HEK293 (cell line): ENCODE results near the gene CINP.

Experiments
- EGR2 ChIP-seq: fragments of 450-650 bp; formaldehyde crosslinking; IDR thresholded peaks from 2 replicates; pipeline ENCODE4 v1.5.1; 2016; ENCODE audit warnings: low read depth, missing biosample characterization, missing genetic modification characterization
- GLI4 ChIP-seq: fragments of 450-650 bp; formaldehyde crosslinking; IDR thresholded peaks from 2 replicates; pipeline ENCODE4 v1.5.1; 2016; ENCODE audit warnings: missing biosample characterization, missing genetic modification characterization
- GLIS1 ChIP-seq: fragments of 450-650 bp; formaldehyde crosslinking; IDR thresholded peaks from 2 replicates; pipeline ENCODE4 v1.5.1; 2016; ENCODE audit warnings: missing biosample characterization, missing genetic modification characterization
- HOXD13 ChIP-seq: sonication (generic); formaldehyde crosslinking; IDR thresholded peaks from 2 replicates; pipeline ENCODE4 v1.8.0; 2022; ENCODE audit warnings: missing genetic modification reagents, borderline replicate concordance
- KLF7 ChIP-seq: fragments of 450-650 bp; formaldehyde crosslinking; IDR thresholded peaks from 2 replicates; pipeline ENCODE4 v1.5.1; 2016; ENCODE audit warnings: missing biosample characterization, missing genetic modification characterization, borderline replicate concordance
- MEIS1 ChIP-seq: sonication (generic); formaldehyde crosslinking; IDR thresholded peaks from 2 replicates; pipeline ENCODE4 v1.8.1; 2022; ENCODE audit warnings: missing genetic modification reagents, mild to moderate bottlenecking, borderline replicate concordance
- RBAK ChIP-seq: fragments of 450-650 bp; formaldehyde crosslinking; IDR thresholded peaks from 2 replicates; pipeline ENCODE4 v1.5.1; 2016; ENCODE audit warnings: missing biosample characterization, missing genetic modification characterization
- REPIN1 ChIP-seq: fragments of 450-650 bp; formaldehyde crosslinking; IDR thresholded peaks from 2 replicates; pipeline ENCODE4 v1.5.1; 2017; ENCODE audit warnings: missing biosample characterization, missing genetic modification characterization, low read depth
- WT1 ChIP-seq: fragments of 450-650 bp; formaldehyde crosslinking; IDR thresholded peaks from 2 replicates; pipeline ENCODE4 v1.5.1; 2016; ENCODE audit warnings: missing biosample characterization, missing genetic modification characterization
- ZBTB21 ChIP-seq: fragments of 450-650 bp; formaldehyde crosslinking; IDR thresholded peaks from 2 replicates; pipeline ENCODE4 v1.5.1; 2017; ENCODE audit warnings: missing biosample characterization, missing genetic modification characterization
- ZBTB7A ChIP-seq: fragments of 450-650 bp; formaldehyde crosslinking; IDR thresholded peaks from 2 replicates; pipeline ENCODE4 v1.5.1; 2016; ENCODE audit warnings: low read depth, missing biosample characterization, missing genetic modification characterization
- ZNF155 ChIP-seq: fragments of 450-650 bp; formaldehyde crosslinking; IDR thresholded peaks from 2 replicates; pipeline ENCODE4 v1.5.1; 2016; ENCODE audit warnings: missing biosample characterization, missing genetic modification characterization
- ZNF16 ChIP-seq: fragments of 450-650 bp; formaldehyde crosslinking; IDR thresholded peaks from 2 replicates; pipeline ENCODE4 v1.5.1; 2016; ENCODE audit warnings: low read depth, missing biosample characterization, missing genetic modification characterization
- ZNF175 ChIP-seq: fragments of 450-650 bp; formaldehyde crosslinking; IDR thresholded peaks from 2 replicates; pipeline ENCODE4 v1.5.1; 2016; ENCODE audit warnings: missing biosample characterization, missing genetic modification characterization
- ZNF354C ChIP-seq: fragments of 450-650 bp; formaldehyde crosslinking; IDR thresholded peaks from 2 replicates; pipeline ENCODE4 v1.5.1; 2016; ENCODE audit warnings: missing biosample characterization, missing genetic modification characterization, low read depth, borderline replicate concordance
- ZNF391 ChIP-seq: fragments of 450-650 bp; formaldehyde crosslinking; IDR thresholded peaks from 2 replicates; pipeline ENCODE4 v1.5.1; 2016; ENCODE audit warnings: low read depth, missing biosample characterization, missing genetic modification characterization, borderline replicate concordance
- ZNF404 ChIP-seq: fragments of 450-650 bp; formaldehyde crosslinking; IDR thresholded peaks from 2 replicates; pipeline ENCODE4 v1.5.1; 2017; ENCODE audit warnings: missing biosample characterization, missing genetic modification characterization
- ZNF423 ChIP-seq: fragments of 450-650 bp; formaldehyde crosslinking; IDR thresholded peaks from 2 replicates; pipeline ENCODE4 v1.5.1; 2016; ENCODE audit warnings: missing biosample characterization, missing genetic modification characterization
- ZNF501 ChIP-seq: fragments of 450-650 bp; formaldehyde crosslinking; IDR thresholded peaks from 2 replicates; pipeline ENCODE4 v1.5.1; 2016; ENCODE audit warnings: missing biosample characterization, missing genetic modification characterization
- ZNF530 ChIP-seq: fragments of 450-650 bp; formaldehyde crosslinking; IDR thresholded peaks from 2 replicates; pipeline ENCODE4 v1.5.1; 2016; ENCODE audit warnings: low read depth, missing biosample characterization, missing genetic modification characterization
- ZNF558 ChIP-seq: fragments of 450-650 bp; formaldehyde crosslinking; IDR thresholded peaks from 2 replicates; pipeline ENCODE4 v1.5.1; 2016; ENCODE audit warnings: missing biosample characterization, missing genetic modification characterization
- ZNF596 ChIP-seq: fragments of 450-650 bp; IDR thresholded peaks from 2 replicates; pipeline ENCODE4 v1.5.0; 2018; ENCODE audit warnings: missing biosample characterization, mild to moderate bottlenecking, missing genetic modification characterization, moderate library complexity
- ZNF621 ChIP-seq: fragments of 450-650 bp; formaldehyde crosslinking; IDR thresholded peaks from 2 replicates; pipeline ENCODE4 v1.5.1; 2017; ENCODE audit warnings: missing biosample characterization, missing genetic modification characterization
- ZNF777 ChIP-seq: fragments of 450-650 bp; formaldehyde crosslinking; IDR thresholded peaks from 2 replicates; pipeline ENCODE4 v1.5.1; 2017; ENCODE audit warnings: missing biosample characterization, missing genetic modification characterization, borderline replicate concordance
- ZSCAN23 ChIP-seq: fragments of 450-650 bp; formaldehyde crosslinking; IDR thresholded peaks from 2 replicates; pipeline ENCODE4 v1.5.1; 2016; ENCODE audit warnings: missing biosample characterization, missing genetic modification characterization
- TF ChIP-seq, protein P1 (sequence below): fragments of 450-650 bp; formaldehyde crosslinking; IDR thresholded peaks from 2 replicates; pipeline ENCODE4 v1.5.1; 2017; ENCODE audit warnings: missing biosample characterization, missing genetic modification characterization
- TF ChIP-seq, protein P2 (sequence below): fragments of 450-650 bp; formaldehyde crosslinking; IDR thresholded peaks from 2 replicates; pipeline ENCODE4 v1.5.1; 2016; ENCODE audit warnings: missing biosample characterization, missing genetic modification characterization
- TF ChIP-seq, protein P3 (sequence below): fragments of 450-650 bp; formaldehyde crosslinking; IDR thresholded peaks from 2 replicates; pipeline ENCODE4 v1.5.1; 2017; ENCODE audit warnings: missing biosample characterization, missing genetic modification characterization
- TF ChIP-seq, protein P4 (sequence below): fragments of 450-650 bp; formaldehyde crosslinking; IDR thresholded peaks from 2 replicates; pipeline ENCODE4 v1.5.1; 2016; ENCODE audit warnings: missing biosample characterization, missing genetic modification characterization
- TF ChIP-seq, protein P5 (sequence below): fragments of 450-650 bp; formaldehyde crosslinking; IDR thresholded peaks from 2 replicates; pipeline ENCODE4 v1.5.1; 2016; ENCODE audit warnings: missing biosample characterization, missing genetic modification characterization

CINP gene

DNA sequence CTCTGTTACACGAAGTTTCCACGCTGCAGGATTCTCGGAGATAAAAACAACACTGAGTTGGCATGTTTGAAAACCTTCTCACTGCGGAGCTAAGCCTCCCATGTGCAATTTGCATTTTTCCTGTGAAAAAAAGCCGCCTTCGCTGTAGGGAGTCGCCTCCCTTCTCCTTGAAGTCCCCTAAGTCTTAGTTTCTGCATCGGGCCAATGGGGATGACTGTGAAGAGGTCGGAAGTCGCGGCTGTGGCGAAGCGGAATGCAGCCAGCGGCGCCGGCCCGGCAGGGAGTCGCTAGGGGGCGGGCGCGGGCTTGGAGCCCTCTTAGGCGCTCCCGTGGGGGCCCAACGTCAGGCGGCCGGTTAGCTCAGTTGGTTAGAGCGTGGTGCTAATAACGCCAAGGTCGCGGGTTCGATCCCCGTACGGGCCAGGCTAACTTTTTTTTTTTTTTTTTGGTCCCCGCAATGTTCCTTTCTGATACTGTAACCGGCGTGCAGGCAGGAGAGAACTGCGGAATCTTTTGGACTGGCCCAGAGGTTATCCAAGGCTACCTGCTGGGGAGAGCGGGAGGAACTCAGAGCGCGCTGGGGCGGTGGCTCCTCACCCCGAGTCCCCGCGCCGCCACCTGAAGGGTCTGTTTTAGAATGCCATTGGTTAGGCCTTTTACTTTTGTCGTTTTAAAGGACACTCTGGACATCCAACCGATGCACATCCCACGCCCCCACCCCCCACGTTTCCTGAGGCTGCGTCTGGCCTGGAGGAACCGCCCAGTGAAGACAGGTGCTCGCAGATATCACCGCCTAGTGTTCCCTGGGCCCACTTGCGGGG, 45.7 kb downstream of the CINP start (continued):
- TF ChIP-seq ZNF621 (tag by site-specific recombination) (no peak), GLIS1 (tag by site-specific recombination) (peak; percentile 65), ZNF391 (tag by site-specific recombination) (peak; percentile 97), ZNF596 (tag by site-specific recombination) (0 out of 2 replicates have a peak, but pooled peaks have one; percentile 16), ZNF558 (no peak), ZNF404 (tag by site-specific recombination) (no peak), GLI4 (0 out of 2 replicates have a peak, but pooled peaks have one; percentile 84), ZNF423 (peak; percentile 51; the same call in 1 of the 2 replicates), EGR2 (peak; percentile 58), ZBTB7A (tag by site-specific recombination) (peak; percentile 97), REPIN1 (tag by site-specific recombination) (peak; percentile 96; the same call in 1 of the 2 replicates), ZNF175 (tag by site-specific recombination) (no peak), MEIS1 (CRISPR knock-in tag) (no peak), ZNF530 (tag by site-specific recombination) (no peak), RBAK (0 out of 2 replicates have a peak, but pooled peaks have one; percentile 13), KLF7 (tag by site-specific recombination) (peak; percentile 94), ZNF777 (no peak), WT1 (peak; percentile 85), HOXD13 (CRISPR knock-in tag) (no peak), ZNF354C (tag by site-specific recombination) (no peak), ZNF501 (tag by site-specific recombination) (peak; percentile 83), ZNF16 (tag by site-specific recombination) (no peak), ZNF155 (tag by site-specific recombination) (no peak), ZSCAN23 (tag by site-specific recombination) (peak; percentile 99), ZBTB21 (tag by site-specific recombination) (peak; percentile 85)
- TF ChIP-seq, protein P1, sequence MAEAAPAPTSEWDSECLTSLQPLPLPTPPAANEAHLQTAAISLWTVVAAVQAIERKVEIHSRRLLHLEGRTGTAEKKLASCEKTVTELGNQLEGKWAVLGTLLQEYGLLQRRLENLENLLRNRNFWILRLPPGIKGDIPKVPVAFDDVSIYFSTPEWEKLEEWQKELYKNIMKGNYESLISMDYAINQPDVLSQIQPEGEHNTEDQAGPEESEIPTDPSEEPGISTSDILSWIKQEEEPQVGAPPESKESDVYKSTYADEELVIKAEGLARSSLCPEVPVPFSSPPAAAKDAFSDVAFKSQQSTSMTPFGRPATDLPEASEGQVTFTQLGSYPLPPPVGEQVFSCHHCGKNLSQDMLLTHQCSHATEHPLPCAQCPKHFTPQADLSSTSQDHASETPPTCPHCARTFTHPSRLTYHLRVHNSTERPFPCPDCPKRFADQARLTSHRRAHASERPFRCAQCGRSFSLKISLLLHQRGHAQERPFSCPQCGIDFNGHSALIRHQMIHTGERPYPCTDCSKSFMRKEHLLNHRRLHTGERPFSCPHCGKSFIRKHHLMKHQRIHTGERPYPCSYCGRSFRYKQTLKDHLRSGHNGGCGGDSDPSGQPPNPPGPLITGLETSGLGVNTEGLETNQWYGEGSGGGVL, result no peak; the same call in 1 of the 2 replicates
- TF ChIP-seq, protein P2, sequence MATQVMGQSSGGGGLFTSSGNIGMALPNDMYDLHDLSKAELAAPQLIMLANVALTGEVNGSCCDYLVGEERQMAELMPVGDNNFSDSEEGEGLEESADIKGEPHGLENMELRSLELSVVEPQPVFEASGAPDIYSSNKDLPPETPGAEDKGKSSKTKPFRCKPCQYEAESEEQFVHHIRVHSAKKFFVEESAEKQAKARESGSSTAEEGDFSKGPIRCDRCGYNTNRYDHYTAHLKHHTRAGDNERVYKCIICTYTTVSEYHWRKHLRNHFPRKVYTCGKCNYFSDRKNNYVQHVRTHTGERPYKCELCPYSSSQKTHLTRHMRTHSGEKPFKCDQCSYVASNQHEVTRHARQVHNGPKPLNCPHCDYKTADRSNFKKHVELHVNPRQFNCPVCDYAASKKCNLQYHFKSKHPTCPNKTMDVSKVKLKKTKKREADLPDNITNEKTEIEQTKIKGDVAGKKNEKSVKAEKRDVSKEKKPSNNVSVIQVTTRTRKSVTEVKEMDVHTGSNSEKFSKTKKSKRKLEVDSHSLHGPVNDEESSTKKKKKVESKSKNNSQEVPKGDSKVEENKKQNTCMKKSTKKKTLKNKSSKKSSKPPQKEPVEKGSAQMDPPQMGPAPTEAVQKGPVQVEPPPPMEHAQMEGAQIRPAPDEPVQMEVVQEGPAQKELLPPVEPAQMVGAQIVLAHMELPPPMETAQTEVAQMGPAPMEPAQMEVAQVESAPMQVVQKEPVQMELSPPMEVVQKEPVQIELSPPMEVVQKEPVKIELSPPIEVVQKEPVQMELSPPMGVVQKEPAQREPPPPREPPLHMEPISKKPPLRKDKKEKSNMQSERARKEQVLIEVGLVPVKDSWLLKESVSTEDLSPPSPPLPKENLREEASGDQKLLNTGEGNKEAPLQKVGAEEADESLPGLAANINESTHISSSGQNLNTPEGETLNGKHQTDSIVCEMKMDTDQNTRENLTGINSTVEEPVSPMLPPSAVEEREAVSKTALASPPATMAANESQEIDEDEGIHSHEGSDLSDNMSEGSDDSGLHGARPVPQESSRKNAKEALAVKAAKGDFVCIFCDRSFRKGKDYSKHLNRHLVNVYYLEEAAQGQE, result peak; percentile 53; the same call in 1 of the 2 replicates
- TF ChIP-seq, protein P3, sequence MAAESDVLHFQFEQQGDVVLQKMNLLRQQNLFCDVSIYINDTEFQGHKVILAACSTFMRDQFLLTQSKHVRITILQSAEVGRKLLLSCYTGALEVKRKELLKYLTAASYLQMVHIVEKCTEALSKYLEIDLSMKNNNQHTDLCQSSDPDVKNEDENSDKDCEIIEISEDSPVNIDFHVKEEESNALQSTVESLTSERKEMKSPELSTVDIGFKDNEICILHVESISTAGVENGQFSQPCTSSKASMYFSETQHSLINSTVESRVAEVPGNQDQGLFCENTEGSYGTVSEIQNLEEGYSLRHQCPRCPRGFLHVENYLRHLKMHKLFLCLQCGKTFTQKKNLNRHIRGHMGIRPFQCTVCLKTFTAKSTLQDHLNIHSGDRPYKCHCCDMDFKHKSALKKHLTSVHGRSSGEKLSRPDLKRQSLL (tag by site-specific recombination), result peak; percentile 18; the same call in 1 of the 2 replicates
- TF ChIP-seq, protein P4, sequence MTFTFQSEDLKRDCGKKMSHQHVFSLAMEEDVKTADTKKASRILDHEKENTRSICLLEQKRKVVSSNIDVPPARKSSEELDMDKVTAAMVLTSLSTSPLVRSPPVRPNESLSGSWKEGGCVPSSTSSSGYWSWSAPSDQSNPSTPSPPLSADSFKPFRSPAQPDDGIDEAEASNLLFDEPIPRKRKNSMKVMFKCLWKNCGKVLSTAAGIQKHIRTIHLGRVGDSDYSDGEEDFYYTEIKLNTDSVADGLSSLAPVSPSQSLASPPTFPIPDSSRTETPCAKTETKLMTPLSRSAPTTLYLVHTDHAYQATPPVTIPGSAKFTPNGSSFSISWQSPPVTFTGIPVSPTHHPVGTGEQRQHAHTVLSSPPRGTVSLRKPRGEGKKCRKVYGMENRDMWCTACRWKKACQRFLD (tag by site-specific recombination), result no peak
- TF ChIP-seq, protein P5, sequence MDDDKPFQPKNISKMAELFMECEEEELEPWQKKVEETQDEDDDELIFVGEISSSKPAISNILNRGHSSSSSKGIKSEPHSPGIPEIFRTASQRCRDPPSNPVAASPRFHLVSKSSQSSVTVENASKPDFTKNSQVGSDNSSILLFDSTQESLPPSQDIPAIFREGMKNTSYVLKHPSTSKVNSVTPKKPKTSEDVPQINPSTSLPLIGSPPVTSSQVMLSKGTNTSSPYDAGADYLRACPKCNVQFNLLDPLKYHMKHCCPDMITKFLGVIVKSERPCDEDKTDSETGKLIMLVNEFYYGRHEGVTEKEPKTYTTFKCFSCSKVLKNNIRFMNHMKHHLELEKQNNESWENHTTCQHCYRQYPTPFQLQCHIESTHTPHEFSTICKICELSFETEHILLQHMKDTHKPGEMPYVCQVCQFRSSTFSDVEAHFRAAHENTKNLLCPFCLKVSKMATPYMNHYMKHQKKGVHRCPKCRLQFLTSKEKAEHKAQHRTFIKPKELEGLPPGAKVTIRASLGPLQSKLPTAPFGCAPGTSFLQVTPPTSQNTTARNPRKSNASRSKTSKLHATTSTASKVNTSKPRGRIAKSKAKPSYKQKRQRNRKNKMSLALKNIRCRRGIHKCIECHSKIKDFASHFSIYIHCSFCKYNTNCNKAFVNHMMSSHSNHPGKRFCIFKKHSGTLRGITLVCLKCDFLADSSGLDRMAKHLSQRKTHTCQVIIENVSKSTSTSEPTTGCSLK (tag by site-specific recombination), result no peak
